HEK293T (cell line): ENCODE data around the gene MYLK3.

Source experiments
- CTCF ChIA-PET: fragments of 350-600 bp; formaldehyde crosslinking; extraction: SDS; loops from one replicate; lab custom pipeline; 2021; ENCODE audit warnings: antibody characterized with exemption, inconsistent platforms; lab: Yijun Ruan, JAX
- POLR2A ChIA-PET: fragments of 350-600 bp; formaldehyde crosslinking; extraction: SDS; loops from one replicate; lab custom pipeline; 2020; ENCODE audit warnings: antibody characterized with exemption, inconsistent platforms; lab: Yijun Ruan, JAX
- DNase-seq: peaks from one replicate; pipeline ENCODE4 v3.0.0; 2012; ENCODE audit warnings: mixed read lengths; ENCODE audit errors: extremely low spot score
- ARNT ChIP-seq: fragments of 450-650 bp; IDR thresholded peaks from 2 replicates; pipeline ENCODE4 v1.6.1; 2017; ENCODE audit warnings: mild to moderate bottlenecking
- BHLHE40 ChIP-seq: fragments of 450-650 bp; IDR thresholded peaks from 2 replicates; pipeline ENCODE4 v1.6.1; 2016; ENCODE audit warnings: mild to moderate bottlenecking, moderate library complexity, borderline replicate concordance
- CTBP1 ChIP-seq: fragments of 450-650 bp; IDR thresholded peaks from 2 replicates; pipeline ENCODE4 v1.6.1; 2016; ENCODE audit warnings: borderline replicate concordance
- ELF4 ChIP-seq: fragments of 450-650 bp; IDR thresholded peaks from 2 replicates; pipeline ENCODE4 v1.6.1; 2017; ENCODE audit warnings: antibody characterized with exemption
- FOXA1 ChIP-seq: fragments of 450-650 bp; IDR thresholded peaks from 2 replicates; pipeline ENCODE4 v1.6.1; 2016; ENCODE audit warnings: mild to moderate bottlenecking
- FOXK2 ChIP-seq: fragments of 450-650 bp; IDR thresholded peaks from 2 replicates; pipeline ENCODE4 v1.6.1; 2016; ENCODE audit warnings: mild to moderate bottlenecking
- FOXM1 ChIP-seq: fragments of 450-650 bp; IDR thresholded peaks from 2 replicates; pipeline ENCODE4 v1.6.1; 2017; ENCODE audit warnings: mild to moderate bottlenecking, borderline replicate concordance
- HDGF ChIP-seq: fragments of 450-650 bp; IDR thresholded peaks from 2 replicates; pipeline ENCODE4 v1.6.1; 2017; ENCODE audit warnings: antibody characterized with exemption, borderline replicate concordance
- L3MBTL2 ChIP-seq: fragments of 450-650 bp; conservative IDR thresholded peaks from 2 replicates; pipeline ENCODE4 v1.6.1; 2016; ENCODE audit warnings: mild to moderate bottlenecking
- LEF1 ChIP-seq: fragments of 450-650 bp; IDR thresholded peaks from 2 replicates; pipeline ENCODE4 v1.6.1; 2017; ENCODE audit warnings: mild to moderate bottlenecking, borderline replicate concordance
- NFRKB ChIP-seq: fragments of 450-650 bp; IDR thresholded peaks from 2 replicates; pipeline ENCODE4 v1.6.1; 2016; ENCODE audit warnings: mild to moderate bottlenecking, moderate library complexity
- PKNOX1 ChIP-seq: fragments of 450-650 bp; IDR thresholded peaks from 2 replicates; pipeline ENCODE4 v1.6.1; 2016
- SP1 ChIP-seq: fragments of 450-650 bp; IDR thresholded peaks from 2 replicates; pipeline ENCODE4 v1.6.1; 2017
- SUZ12 ChIP-seq: fragments of 450-650 bp; IDR thresholded peaks from 2 replicates; pipeline ENCODE4 v1.6.1; 2016; ENCODE audit warnings: mild to moderate bottlenecking
- TARDBP ChIP-seq: fragments of 450-650 bp; IDR thresholded peaks from 2 replicates; pipeline ENCODE4 v1.6.1; 2016
- ZNF384 ChIP-seq: fragments of 450-650 bp; IDR thresholded peaks from 2 replicates; pipeline ENCODE4 v1.6.1; 2016

The MYLK3 gene

GRCh38 chr16:46739934-46740333 lies 8.2 kb downstream of the MYLK3 start:
- ChIA-PET POLR2A (interaction anchor here (0.6 kb wide), 1 partner anchor 48 kb away, joined by 3 read pairs; no protein-coding TSS in a partner anchor), CTCF (no interaction called here)
- no peak for DNase-seq
- TF ChIP-seq BHLHE40 (no peak), CTBP1 (no peak), FOXA1 (no peak), L3MBTL2 (no peak), SUZ12 (no peak)

GRCh38 chr16:46737621-46738214 lies 10.4 kb downstream of the MYLK3 start:
- no peak for DNase-seq
- TF ChIP-seq FOXK2 (no peak), SP1 (no peak), FOXM1 (no peak), ARNT (no peak), CTBP1 (no peak), HDGF (no peak), SUZ12 (no peak), BHLHE40 (no peak), ELF4 (no peak), NFRKB (no peak), FOXA1 (no peak), ZNF384 (no peak), TARDBP (no peak), L3MBTL2 (no peak), PKNOX1 (no peak), LEF1 (no peak)
- ChIA-PET POLR2A (interaction anchor here (0.7 kb wide), 1 partner anchor 39 kb away, joined by 3 read pairs; no protein-coding TSS in a partner anchor), CTCF (no interaction called here)

- no peak for TF ChIP-seq SUZ12
- TF ChIP-seq ELF4: no peak
- TF ChIP-seq FOXA1: no peak
- no peak for TF ChIP-seq PKNOX1
- TF ChIP-seq LEF1: no peak
- no peak for TF ChIP-seq TARDBP
- TF ChIP-seq ZNF384: no peak
- no peak for TF ChIP-seq L3MBTL2
- TF ChIP-seq SP1: no peak
- TF ChIP-seq HDGF: no peak
- POLR2A ChIA-PET: interaction anchor here (0.7 kb wide), 1 partner anchor 38 kb away, joined by 3 read pairs; no protein-coding TSS in a partner anchor
- CTCF ChIA-PET: no interaction called here
- DNase-seq: no peak
Observed at GRCh38 chr16:46736695-46737094, 11.4 kb downstream of the MYLK3 start.

GRCh38 chr16:46733319-46733830 lies 14.8 kb downstream of the MYLK3 start:
- ChIA-PET CTCF (no interaction called here), POLR2A (no interaction called here)

GRCh38 chr16:46732561-46732960 lies 15.6 kb downstream of the MYLK3 start:
- POLR2A ChIA-PET: no interaction called here
- CTCF ChIA-PET: no interaction called here
- TF ChIP-seq FOXK2: no peak
- TF ChIP-seq FOXA1: no peak
- no peak for TF ChIP-seq L3MBTL2
- no peak for TF ChIP-seq CTBP1
- no peak for TF ChIP-seq BHLHE40
- TF ChIP-seq HDGF: no peak
- no peak for TF ChIP-seq NFRKB
- no peak for TF ChIP-seq SUZ12
- TF ChIP-seq ELF4: no peak
- no peak for TF ChIP-seq FOXM1
- no peak for TF ChIP-seq PKNOX1
- no peak for TF ChIP-seq ARNT
- TF ChIP-seq TARDBP: no peak
- DNase-seq: no peak

More at GRCh38 chr16:46733319-46733830, 14.8 kb downstream of the MYLK3 start:
- no peak for DNase-seq
- TF ChIP-seq NFRKB: no peak
- TF ChIP-seq ELF4: no peak
- TF ChIP-seq CTBP1: no peak
- TF ChIP-seq TARDBP: no peak
- TF ChIP-seq HDGF: no peak
- no peak for TF ChIP-seq LEF1
- TF ChIP-seq BHLHE40: no peak

GRCh38 chr16:46731691-46732555 lies 16.2 kb downstream of the MYLK3 start:
- TF ChIP-seq CTBP1 (no peak), SP1 (no peak), SUZ12 (no peak), ARNT (no peak), FOXM1 (no peak), TARDBP (no peak), ZNF384 (no peak), ELF4 (no peak), LEF1 (no peak), FOXK2 (no peak), BHLHE40 (no peak), L3MBTL2 (no peak), NFRKB (no peak), HDGF (no peak), FOXA1 (no peak), PKNOX1 (no peak)
- ChIA-PET CTCF (no interaction called here), POLR2A (no interaction called here)
- DNase-seq: no peak
